ENCODE data around the gene KMT2E.
"Not testable (repeated sequence)": the region's sequence is repeated elsewhere in the genome, so short reads cannot be mapped to it uniquely, and the experiment has no call there.

Gene KMT2E

DNA sequence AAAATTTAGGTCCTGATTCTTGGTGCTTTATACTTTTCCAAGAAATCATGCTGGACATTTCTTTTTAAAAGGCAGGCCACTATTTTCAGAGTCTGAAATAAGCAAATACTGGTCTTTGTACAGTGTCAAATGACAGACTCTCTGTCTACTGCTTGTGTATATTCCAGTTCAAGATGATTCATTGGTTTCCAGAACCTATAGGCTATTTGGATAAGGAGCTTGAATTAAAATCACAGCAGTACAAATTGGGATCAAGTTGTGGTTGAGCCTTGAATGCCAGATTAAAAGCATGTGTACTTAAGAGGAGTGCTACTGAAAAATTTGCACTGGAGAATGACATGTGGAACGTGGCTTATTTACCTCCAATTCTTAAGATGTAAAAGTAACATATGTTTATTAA is 10.7 kb downstream of the KMT2E start:
- TF ChIP-seq, protein P1, sequence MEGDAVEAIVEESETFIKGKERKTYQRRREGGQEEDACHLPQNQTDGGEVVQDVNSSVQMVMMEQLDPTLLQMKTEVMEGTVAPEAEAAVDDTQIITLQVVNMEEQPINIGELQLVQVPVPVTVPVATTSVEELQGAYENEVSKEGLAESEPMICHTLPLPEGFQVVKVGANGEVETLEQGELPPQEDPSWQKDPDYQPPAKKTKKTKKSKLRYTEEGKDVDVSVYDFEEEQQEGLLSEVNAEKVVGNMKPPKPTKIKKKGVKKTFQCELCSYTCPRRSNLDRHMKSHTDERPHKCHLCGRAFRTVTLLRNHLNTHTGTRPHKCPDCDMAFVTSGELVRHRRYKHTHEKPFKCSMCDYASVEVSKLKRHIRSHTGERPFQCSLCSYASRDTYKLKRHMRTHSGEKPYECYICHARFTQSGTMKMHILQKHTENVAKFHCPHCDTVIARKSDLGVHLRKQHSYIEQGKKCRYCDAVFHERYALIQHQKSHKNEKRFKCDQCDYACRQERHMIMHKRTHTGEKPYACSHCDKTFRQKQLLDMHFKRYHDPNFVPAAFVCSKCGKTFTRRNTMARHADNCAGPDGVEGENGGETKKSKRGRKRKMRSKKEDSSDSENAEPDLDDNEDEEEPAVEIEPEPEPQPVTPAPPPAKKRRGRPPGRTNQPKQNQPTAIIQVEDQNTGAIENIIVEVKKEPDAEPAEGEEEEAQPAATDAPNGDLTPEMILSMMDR (IDR thresholded peaks at IDR 0.05; ENCODE audit: extremely low read depth, insufficient read depth, missing control alignments) = no peak
- in situ Hi-C loops (cut with MboI; ENCODE audit: low pct_unique_long_range_greater_than_20kb, low sequenced_read_pairs, unreplicated experiment) = no loop called here
- DNase-seq (ENCODE audit: low spot score) = no peak

DNA sequence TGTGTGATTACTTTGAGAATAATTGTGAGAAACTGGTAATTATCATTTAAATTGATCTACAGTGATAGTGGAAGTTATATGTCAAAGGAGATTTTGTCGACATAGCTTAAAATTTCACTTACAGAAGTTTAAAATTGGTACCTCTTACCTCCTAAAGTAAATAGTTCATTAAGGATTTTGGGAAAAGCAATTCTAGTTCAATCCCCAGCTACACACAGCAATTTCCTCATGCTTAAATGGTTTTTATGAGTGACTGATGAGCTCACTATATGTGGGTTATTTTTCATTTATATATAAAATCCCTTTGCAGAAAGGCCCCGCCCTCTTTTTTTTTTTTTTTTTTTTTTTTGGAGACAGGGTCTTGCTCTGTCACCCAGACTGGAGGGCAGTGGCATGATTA is 12.7 kb downstream of the KMT2E start:
- in situ Hi-C loops (cut with MboI; ENCODE audit: low pct_unique_long_range_greater_than_20kb, low sequenced_read_pairs, unreplicated experiment) = no loop called here

DNA sequence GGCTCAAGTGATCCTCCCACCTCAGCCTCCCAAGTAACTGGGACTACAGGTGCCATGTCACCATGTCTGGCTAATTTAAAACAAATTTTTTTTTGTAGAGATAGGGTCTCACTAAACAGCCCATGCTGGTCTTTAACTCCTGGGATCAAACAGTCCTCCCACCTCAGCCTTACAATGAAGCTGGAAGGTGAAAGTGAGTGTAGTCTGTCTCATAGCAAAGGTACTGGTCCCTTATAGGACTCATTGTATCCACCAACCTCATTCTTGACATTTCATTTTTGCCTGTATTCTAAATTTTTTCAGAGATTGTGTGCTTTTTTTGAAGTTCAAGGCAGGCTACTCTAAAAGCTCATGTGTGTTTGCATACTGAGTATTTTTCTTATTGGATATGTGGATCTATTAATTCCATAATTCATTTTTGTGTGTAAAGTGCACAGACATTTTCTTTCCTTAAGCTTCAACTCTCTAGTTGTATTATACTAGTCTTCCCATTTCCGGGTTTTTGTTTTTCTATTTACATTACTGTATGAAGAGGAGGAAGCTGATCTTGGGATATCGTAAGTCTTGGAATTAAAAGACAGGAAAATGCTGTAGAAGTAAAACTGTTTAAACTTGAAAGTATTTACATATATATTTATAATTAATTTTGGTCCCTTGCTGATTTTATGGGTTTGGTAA is 13.3 kb downstream of the KMT2E start:
- in situ Hi-C loops (cut with MboI; ENCODE audit: low pct_unique_long_range_greater_than_20kb, low sequenced_read_pairs, unreplicated experiment) = no loop called here
- TF ChIP-seq, protein P1 (IDR thresholded peaks at IDR 0.05; ENCODE audit: extremely low read depth, insufficient read depth, missing control alignments) = no peak
- DNase-seq (ENCODE audit: low spot score) = no peak

More for the DNA sequence above, 12.7 kb downstream of the KMT2E start:
- TF ChIP-seq, protein P1 (IDR thresholded peaks at IDR 0.05; ENCODE audit: extremely low read depth, insufficient read depth, missing control alignments) = no peak
- DNase-seq (ENCODE audit: low spot score) = no peak

DNA sequence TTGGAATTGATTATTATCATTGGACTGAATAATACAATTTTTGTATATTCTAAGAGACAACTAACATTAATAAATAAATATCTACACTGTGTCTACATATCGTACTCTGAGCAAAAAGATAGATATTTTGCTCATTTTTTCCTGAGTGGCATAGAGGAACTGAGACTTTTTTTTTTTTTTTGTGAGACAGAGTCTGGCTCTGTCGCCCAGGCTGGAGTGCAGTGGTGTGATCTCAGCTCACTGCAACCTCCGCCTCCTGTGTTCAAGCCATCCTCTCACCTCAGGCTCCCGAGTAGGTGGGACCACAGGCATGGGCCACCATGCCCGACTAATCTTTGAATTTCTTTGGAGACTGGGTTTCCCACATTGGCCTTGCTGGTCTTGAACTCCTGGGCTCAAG is 14.0 kb downstream of the KMT2E start:
- TF ChIP-seq, protein P1 (IDR thresholded peaks at IDR 0.05; ENCODE audit: extremely low read depth, insufficient read depth, missing control alignments) = no peak
- in situ Hi-C loops (cut with MboI; ENCODE audit: low pct_unique_long_range_greater_than_20kb, low sequenced_read_pairs, unreplicated experiment) = no loop called here
- DNase-seq (ENCODE audit: low spot score) = no peak

DNA sequence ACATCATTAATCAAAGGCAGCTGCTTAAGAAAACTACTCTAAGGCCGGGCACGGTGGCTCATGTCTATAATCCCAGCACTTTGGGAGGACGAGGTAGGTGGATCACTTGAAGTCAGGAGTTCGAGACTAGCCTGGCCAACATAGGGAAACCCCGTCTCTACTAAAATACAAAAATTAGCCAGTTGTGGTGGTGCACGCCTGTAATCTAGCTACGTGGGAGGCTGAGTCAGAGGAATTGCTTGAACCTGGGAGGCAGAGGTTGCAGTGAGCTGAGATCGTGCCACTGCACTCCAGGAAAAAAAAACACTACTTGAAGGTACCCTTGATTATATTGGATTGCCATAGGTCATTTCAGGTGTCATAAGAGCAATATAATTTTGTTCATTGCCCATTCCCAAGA is 14.9 kb downstream of the KMT2E start:
- in situ Hi-C loops (cut with MboI; ENCODE audit: low pct_unique_long_range_greater_than_20kb, low sequenced_read_pairs, unreplicated experiment); DNase-seq (ENCODE audit: low spot score): not testable (repeated sequence)

DNA sequence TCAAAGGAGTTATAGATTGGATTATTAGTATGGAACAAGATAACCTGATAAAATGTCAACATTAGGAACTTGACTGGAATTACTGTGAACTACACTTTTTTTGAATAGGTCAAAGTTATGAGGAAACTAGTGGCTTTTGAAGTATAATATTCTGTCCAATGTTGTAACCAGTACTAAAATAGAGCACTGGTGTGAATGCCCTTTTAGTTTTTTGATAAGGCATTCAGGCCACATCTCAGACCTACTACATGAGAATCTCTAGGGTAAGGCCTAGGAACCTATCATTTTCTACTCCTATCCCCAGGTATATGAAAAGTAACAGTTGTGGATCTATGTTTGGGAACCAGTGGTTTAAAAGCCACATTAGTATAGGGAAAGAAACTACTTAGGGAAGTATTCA is 16.4 kb downstream of the KMT2E start:
- DNase-seq (ENCODE audit: low spot score) = no peak
- TF ChIP-seq, protein P1 (IDR thresholded peaks at IDR 0.05; ENCODE audit: extremely low read depth, insufficient read depth, missing control alignments) = no peak
- in situ Hi-C loops (cut with MboI; ENCODE audit: low pct_unique_long_range_greater_than_20kb, low sequenced_read_pairs, unreplicated experiment) = no loop called here

DNA sequence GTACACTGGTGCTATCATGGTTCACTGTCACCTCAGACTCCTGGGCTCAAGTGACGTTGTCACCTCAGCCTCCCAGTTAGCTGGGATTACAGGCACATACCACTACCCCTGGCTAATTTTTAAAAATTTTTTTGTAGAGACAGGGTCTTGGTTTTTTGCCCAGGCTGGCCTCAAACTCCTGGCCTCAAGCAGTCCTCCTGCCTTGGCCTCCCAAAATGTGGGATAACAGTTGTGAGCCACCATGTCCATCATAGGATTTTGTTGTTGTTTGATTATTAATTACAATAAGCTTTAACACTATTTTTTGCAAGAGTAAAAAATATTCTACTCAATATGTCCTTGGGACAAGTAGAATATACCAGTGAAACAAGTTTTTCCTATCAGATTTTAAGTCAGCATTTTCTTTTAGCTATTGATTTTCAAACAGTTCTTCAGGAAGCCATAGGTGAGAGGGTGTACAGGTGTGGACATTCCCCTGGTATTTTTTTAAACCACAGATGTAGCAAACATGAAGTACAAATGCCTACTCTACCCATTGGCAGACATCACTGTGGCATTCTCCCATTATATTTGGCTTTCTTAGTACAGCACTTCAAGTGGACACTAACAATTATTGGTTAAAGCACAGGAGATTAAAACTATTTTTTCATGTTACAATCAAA is 18.7 kb downstream of the KMT2E start:
- in situ Hi-C loops (cut with MboI; ENCODE audit: low pct_unique_long_range_greater_than_20kb, low sequenced_read_pairs, unreplicated experiment) = no loop called here
- TF ChIP-seq, protein P1 (IDR thresholded peaks at IDR 0.05; ENCODE audit: extremely low read depth, insufficient read depth, missing control alignments) = no peak
- no peak for DNase-seq (ENCODE audit: low spot score)
